ENCODE measurements around the gene MUC5AC.
"Not testable (repeated sequence)": the region's sequence is repeated elsewhere in the genome, so short reads cannot be mapped to it uniquely, and the experiment has no call there.

GRCh38 chr11:1164779-1165255 lies 7.1 kb downstream of the MUC5AC start:
- not testable (repeated sequence) for TF ChIP-seq POLR2A, CTCF (IDR thresholded peaks at IDR 0.05)

Data from adrenal gland (tissue), 5 donors.